ENCODE results near the gene CYSTM1. TPM values are rescaled to one million over a fixed set of nuclear protein-coding genes. Genes with fewer than 3 reads are reported as not detected.
A peak's percentile ranks its signal among the peaks of the same experiment; 100 is the strongest.

The CYSTM1 gene
- total RNA-seq, 1 donor from 2014 or later, result 51.6 TPM

DNA sequence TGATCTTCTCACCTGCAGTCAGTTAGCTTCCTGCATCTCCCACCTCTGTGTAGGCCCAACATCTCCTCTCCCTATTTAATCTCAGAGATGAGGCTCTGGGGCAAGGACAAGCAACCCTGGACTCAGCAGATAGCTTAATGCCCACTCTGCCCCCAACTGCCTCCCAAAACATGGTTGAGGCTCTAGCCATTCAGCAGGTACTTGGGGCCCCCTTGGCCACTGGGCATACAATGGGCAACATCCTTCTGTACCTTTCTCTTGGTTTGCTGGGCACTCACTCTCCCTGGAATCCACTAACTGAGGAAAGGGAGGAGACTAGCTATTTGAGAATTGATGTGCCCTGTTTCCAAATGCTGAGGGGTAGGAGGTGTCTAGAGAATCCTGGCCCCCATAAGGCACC lies 39.9 kb upstream of the CYSTM1 start:
- Histone ChIP-seq H3K36me3 (no peaks in the 10 kb centered on the region), H3K4me1 (peaks cover 28% of the 10 kb centered on the region), H3K27ac (no peak overlapping the region), H3K9me3 (no peaks in the 10 kb centered on the region), H3K4me3 (no peak overlapping the region), H3K27me3 (no peaks in the 10 kb centered on the region)
- intact Hi-C loops (cut with DNase I), result no loop called here
- DNase-seq (ENCODE audit: extremely low spot score in 2 of 2), result peak in 1 of 2 donors; percentile 42
- TF ChIP-seq POLR2A (IDR thresholded peaks at IDR 0.05) (no peak), POLR2AphosphoS5 (IDR thresholded peaks at IDR 0.05; ENCODE audit: insufficient read depth in 1 of 2, low read depth in 1 of 2) (no peak)
- TF ChIP-seq, protein P1, sequence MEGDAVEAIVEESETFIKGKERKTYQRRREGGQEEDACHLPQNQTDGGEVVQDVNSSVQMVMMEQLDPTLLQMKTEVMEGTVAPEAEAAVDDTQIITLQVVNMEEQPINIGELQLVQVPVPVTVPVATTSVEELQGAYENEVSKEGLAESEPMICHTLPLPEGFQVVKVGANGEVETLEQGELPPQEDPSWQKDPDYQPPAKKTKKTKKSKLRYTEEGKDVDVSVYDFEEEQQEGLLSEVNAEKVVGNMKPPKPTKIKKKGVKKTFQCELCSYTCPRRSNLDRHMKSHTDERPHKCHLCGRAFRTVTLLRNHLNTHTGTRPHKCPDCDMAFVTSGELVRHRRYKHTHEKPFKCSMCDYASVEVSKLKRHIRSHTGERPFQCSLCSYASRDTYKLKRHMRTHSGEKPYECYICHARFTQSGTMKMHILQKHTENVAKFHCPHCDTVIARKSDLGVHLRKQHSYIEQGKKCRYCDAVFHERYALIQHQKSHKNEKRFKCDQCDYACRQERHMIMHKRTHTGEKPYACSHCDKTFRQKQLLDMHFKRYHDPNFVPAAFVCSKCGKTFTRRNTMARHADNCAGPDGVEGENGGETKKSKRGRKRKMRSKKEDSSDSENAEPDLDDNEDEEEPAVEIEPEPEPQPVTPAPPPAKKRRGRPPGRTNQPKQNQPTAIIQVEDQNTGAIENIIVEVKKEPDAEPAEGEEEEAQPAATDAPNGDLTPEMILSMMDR (IDR thresholded peaks at IDR 0.05), result no peak

DNA sequence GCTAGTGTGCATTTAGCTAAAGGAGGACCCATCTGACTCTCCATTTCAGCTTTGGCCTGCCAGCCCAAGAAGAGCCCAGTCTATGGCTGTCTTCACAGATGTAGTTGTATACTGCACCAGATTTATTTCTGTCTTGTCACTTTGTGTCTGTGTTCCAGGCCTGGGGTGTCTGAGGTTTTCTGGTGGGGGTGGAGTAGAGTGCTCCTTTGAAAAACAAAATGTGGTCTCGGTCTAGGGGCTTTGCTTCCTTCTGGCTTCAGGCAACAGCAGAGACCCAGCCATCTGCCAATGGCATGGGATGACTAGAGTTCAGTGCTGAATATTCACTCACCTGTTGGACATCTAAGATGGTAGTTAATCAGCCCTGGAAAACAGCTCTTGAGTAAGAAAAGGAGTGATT lies 38.4 kb upstream of the CYSTM1 start:
- Histone ChIP-seq H3K4me3 (no peak overlapping the region), H3K4me1 (peaks cover 34% of the 10 kb centered on the region), H3K27ac (no peak overlapping the region), H3K36me3 (no peaks in the 10 kb centered on the region), H3K27me3 (no peaks in the 10 kb centered on the region), H3K9me3 (no peaks in the 10 kb centered on the region)
- intact Hi-C loops (cut with DNase I), result no loop called here
- TF ChIP-seq, protein P1 (IDR thresholded peaks at IDR 0.05), result no peak
- no peak for TF ChIP-seq POLR2AphosphoS5 (IDR thresholded peaks at IDR 0.05; ENCODE audit: insufficient read depth in 1 of 2, low read depth in 1 of 2)
- no peak for TF ChIP-seq POLR2A (IDR thresholded peaks at IDR 0.05)
- no peak for DNase-seq (ENCODE audit: extremely low spot score in 2 of 2)

DNA sequence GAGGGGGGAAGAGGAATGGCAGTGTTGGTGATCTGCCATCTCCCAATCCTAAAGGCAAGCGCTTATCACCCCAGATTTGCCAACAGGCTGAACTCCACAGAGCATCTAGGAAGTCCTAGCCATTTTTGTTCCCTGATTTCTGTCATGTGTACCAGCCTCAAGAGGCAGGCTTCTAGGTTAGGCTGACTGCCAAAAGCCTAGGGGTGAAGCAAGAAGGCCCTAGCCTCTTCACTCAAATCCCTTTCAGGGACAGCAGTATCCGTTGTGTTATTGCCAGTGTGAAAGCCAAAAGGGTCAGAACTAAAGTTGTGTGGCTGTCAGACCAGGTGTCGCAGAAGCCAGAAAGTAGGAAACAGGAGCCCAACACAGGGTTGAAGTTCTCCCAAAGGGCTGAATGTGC lies 34.6 kb upstream of the CYSTM1 start:
- Histone ChIP-seq H3K9me3 (no peaks in the 10 kb centered on the region), H3K4me3 (no peak overlapping the region), H3K4me1 (peaks cover 36% of the 10 kb centered on the region), H3K36me3 (no peaks in the 10 kb centered on the region), H3K27me3 (no peaks in the 10 kb centered on the region), H3K27ac (peak overlapping the region; percentile 61)
- intact Hi-C loops (cut with DNase I), result no loop called here
- no peak for TF ChIP-seq POLR2A (IDR thresholded peaks at IDR 0.05)
- no peak for TF ChIP-seq POLR2AphosphoS5 (IDR thresholded peaks at IDR 0.05; ENCODE audit: insufficient read depth in 1 of 2, low read depth in 1 of 2)
- TF ChIP-seq, protein P1 (IDR thresholded peaks at IDR 0.05), result no peak
- DNase-seq (ENCODE audit: extremely low spot score in 2 of 2), result no peak

DNA sequence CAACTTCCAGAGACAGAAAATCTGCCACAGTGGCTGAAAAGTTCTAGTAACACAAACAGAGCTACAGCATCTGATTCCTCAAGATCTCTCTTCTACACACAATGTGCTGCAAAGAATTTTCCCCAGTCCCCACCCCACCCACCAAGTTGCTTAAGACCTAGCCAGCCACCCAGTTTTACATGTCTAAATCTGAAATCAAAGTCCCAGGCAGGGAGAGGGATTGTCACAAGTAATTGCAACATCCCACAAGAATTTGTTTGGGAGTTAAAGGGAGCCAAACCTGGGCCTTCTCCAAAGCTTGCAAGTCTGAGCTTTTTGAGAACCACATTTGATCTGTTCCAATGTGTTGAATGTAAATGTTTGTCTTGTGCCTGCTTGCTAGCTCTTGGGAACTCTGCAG lies 33.7 kb upstream of the CYSTM1 start:
- Histone ChIP-seq H3K4me1 (peaks cover 44% of the 10 kb centered on the region), H3K36me3 (no peaks in the 10 kb centered on the region), H3K27me3 (no peaks in the 10 kb centered on the region), H3K9me3 (no peaks in the 10 kb centered on the region), H3K4me3 (no peak overlapping the region), H3K27ac (peak overlapping the region; percentile 61)
- intact Hi-C loops (cut with DNase I), result no loop called here
- TF ChIP-seq POLR2A (IDR thresholded peaks at IDR 0.05), result no peak
- no peak for TF ChIP-seq POLR2AphosphoS5 (IDR thresholded peaks at IDR 0.05; ENCODE audit: insufficient read depth in 1 of 2, low read depth in 1 of 2)
- TF ChIP-seq, protein P1 (IDR thresholded peaks at IDR 0.05), result no peak
- peak in 1 of 2 donors; percentile 90 for DNase-seq (ENCODE audit: extremely low spot score in 2 of 2)

DNA sequence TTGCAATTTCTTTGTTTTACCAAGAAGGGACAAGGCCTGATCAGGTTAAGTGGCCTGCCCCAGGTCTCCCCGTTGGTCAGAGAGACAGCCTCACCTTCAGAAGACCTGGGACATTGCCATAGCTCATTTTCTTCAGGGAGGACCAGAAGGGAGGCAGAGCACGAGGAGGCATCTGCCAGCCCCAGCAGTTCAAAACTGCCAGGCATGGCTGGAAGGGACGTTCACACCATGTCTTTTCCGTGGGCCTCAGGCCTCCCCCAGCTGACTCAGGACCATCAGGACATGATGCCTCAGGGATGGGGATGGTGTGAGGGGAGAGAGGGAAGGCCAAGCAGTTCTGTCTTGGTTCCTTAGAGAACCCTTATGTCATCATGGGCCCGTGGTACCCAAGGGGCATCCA lies 32.7 kb upstream of the CYSTM1 start:
- TF ChIP-seq POLR2A (IDR thresholded peaks at IDR 0.05) (no peak), POLR2AphosphoS5 (IDR thresholded peaks at IDR 0.05; ENCODE audit: insufficient read depth in 1 of 2, low read depth in 1 of 2) (no peak)
- TF ChIP-seq, protein P1 (IDR thresholded peaks at IDR 0.05), result no peak

More for the DNA sequence above, 32.7 kb upstream of the CYSTM1 start:
- H3K27ac ChIP-seq, result no peak overlapping the region
- no peak overlapping the region for H3K4me3 ChIP-seq
- H3K9me3 ChIP-seq, result no peaks in the 10 kb centered on the region
- DNase-seq (ENCODE audit: extremely low spot score in 2 of 2), result no peak
- intact Hi-C loops (cut with DNase I), result no loop called here
- H3K36me3 ChIP-seq, result no peaks in the 10 kb centered on the region
- no peaks in the 10 kb centered on the region for H3K27me3 ChIP-seq
- H3K4me1 ChIP-seq, result peaks cover 50% of the 10 kb centered on the region
